Right forelimb (tissue), 1 donor: ENCODE measurements around the gene TYMP.
"Not testable (repeated sequence)": the region's sequence is repeated elsewhere in the genome, so short reads cannot be mapped to it uniquely, and the experiment has no call there.

Experiments
- DNase-seq: peaks from one replicate; pipeline ENCODE4 v3.0.0-alpha.2; 2018

The TYMP gene

DNA sequence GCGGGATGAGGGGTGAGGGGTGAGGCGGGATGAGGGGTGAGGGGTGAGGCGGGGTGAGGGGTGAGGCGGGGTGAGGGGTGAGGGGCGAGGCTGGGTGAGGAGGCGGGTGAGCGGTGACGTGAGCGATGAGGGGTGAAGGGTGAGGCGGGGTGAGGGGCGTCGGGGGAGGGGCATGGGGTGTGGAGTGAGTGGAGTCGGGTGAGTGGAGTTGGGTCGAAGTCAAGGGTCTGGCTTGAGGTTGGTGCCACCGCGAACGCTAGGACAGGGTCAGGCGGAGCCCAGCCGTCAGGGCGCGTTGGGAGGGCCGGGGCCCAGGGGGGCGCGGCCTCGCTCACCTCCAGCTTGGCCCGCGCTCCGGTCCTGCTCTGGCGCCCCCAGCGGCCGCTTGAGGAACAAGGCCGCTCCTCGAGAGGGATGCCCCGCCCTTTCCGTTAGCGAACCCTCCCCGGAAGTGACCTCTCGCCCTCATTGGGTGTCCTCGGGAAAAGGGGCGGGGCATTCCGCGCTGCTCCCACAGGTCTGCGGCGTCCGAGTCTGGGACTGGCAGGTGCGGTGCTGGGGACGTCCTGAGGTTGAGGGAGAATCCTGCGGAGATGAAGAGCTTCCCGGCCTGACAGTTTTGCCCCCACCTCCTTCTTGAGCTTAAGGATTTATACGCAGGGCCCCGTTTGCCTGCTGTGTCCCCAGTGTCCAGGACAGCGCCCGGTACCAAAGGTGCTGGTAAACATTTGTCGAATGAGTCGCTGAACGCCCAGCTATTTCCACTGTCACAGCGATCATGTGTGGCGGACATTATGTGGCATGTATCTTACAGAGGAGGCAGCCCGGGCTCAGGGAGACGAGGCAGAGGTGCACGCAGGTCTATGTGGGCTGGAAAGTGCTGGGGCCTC is 33.0 kb upstream of the TYMP start, which contains the start of gene SYCE3:
TSS of gene SYCE3 (minus strand) at position 397 of the 890 bp plus-strand sequence. CDS start 6,514 bp downstream, outside the sequence.
- DNase-seq, result peak; percentile 95

DNA sequence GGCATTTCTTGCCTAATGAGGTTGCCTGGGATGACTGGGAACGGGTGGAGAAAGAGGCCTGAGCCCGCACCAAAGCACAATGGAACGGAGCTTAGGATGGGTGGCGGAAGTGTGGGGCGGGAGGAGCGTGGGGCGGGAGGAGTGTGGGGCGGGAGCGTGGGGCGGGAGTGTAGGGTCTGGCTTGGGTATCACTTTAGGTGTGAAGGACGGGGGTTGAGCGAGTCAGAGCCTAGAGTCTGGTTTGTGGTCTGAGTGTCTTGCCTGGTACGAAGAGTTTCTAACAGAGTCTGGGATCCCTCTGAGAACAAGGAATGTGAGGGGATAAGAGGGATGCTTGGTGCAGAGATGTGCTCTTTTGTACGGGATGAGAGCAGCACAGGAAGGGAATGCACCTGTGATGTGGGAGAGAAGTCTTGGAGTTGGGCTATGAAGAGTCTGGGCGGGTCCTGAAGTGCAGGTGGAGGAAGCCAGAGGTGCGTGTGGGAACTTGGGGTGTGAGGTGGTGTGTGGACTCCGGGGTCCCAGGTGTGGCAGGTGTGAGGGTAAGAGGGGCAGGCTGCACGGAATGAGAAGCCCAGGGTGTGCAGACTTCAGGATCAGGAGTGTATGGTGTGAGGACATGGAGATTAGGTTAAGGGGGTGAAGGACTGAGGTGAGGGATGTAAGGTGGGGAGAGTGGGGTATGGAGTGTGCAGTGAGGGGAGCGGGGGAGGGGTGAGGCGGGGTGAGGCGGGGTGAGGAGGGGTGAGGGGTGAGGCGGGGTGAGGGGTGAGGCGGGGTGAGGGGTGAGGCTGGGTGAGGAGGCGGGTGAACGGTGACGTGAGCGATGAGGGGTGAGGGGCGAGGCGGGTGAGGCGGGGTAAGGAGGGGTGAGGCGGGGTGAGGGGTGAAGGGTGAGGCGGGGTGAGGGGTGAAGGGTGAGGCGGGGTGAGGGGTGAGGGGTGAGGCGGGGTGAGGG is 31.9 kb upstream of the TYMP start:
- DNase-seq, result no peak

DNA sequence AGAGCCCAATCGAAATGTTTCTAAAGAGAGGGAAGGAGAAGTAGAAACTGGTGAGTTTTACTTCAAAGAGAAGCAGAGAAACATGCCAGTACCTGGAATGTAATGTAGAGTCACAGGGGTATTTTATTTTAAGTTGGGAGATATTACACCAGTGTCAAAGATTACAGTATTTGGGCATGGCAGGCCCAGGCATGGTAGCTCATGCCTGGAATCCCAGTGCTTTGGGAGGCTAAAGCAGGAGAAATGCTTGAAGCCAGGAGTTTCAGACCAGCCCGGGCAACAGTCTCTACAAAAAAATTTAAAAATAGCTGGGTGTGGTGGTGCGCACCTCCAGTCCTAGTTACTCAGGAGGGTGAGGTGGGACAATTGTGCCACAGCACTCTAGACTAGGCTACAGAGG is 30.2 kb upstream of the TYMP start:
- DNase-seq, result no peak

DNA sequence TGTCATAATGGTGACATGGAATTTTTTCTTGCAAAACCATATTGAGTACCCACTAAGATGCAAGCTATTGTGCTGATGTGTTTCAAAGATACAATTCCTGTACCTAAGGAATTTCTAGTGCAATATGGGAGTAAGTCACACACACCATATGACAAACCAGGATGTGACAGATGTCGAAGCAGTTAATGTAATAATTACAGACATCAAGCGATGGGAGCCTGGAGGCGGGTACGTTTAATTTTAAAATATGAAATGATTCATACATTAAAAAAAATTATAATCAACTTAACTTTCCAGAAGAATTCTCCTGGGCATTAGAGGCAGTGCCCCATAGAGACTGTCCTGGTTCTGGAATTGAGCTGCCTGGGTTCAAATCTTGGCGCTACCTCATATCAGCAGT is 26.9 kb upstream of the TYMP start:
- no peak for DNase-seq

DNA sequence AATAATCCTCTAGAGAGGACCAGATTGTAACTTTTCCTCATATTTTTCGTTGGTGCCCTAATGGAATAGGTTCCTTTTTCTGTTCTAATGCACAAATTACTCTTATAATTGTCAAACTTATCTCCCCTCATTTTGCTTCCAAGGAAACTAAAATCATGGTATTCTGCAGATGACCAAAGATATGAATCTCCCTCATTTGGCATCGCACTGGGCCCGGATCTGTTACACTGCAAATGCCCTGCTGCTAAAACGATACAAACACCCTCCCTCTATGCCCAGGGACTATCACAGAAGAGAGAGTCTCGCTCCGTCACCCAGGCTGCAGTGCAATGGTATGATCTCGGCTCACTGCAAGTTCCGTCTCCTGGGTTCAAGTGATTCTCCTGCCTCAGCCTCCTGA is 23.5 kb upstream of the TYMP start:
- DNase-seq, result no peak

DNA sequence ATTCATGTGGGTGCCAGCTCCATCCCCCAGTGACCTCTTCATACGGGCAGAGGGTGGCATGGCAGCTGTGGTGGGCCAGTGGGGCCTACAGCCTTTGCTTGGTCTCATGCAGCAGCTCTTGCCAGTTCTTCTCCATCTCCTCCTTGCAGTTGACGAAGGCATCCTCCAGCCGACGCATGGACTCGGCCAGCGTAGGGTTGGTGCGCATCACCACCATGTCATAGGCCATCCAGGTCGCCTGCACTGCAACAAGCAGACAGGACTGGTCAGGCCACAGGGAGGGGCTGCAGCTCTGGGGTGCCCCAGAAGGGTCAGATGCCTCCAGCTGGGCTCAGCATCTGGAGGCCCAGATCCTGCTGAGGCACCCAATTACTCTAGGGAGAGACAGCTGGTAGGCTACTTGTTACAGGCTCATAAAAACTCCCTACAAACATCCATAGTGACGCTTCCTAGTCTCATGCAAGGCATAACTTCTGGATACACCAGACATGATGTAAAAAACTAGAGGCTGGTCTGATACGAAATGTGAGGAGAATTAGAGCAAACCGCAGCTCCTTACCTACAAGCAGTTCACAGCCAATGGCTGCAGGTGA is 21.4 kb upstream of the TYMP start:
- no peak for DNase-seq

DNA sequence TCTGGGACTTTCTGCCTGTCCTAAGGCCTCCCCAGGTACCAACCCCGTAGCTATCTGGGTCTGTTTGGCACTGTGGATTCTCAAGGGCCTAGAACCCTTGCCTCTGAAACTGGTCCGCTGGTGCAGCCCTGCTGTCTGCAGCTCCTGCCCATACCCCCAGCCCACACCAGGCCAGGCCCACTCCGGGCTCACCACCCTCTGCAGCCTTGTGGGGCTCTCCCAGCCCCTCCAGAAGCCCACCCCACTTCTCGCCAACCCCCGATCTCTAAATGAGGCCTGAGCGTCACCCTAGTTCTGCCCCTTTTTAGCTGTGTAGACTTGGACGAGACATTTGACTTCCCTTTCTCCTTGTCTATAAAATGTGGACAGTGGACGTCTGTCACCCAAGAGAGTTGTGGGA is 20.6 kb upstream of the TYMP start:
- DNase-seq, result no peak

DNA sequence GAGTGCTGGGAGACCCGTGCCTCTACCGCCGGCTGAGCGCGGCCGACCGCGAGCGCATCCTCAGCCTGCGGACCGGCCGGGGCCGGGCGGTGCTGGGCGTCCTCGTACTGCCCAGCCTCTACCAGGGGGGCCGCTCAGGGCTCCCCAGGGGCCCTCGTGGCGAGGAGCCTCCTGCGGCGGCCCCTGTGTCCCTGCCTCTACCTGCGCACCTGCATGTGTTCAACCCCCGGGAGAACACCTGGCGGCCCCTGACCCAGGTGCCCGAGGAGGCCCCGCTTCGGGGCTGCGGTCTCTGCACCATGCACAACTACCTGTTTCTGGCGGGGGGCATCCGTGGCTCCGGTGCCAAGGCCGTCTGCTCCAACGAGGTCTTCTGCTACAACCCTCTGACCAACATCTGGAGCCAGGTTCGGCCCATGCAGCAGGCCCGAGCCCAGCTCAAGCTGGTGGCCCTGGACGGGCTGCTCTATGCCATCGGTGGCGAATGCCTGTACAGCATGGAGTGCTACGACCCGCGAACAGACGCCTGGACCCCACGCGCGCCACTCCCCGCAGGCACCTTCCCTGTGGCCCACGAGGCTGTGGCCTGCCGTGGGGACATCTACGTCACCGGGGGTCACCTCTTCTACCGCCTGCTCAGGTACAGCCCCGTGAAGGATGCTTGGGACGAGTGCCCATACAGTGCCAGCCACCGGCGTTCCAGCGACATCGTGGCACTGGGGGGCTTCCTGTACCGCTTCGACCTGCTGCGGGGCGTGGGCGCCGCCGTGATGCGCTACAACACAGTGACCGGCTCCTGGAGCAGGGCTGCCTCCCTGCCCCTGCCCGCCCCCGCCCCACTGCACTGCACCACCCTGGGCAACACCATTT is 19.3 kb upstream of the TYMP start:
- DNase-seq, result no peak

DNA sequence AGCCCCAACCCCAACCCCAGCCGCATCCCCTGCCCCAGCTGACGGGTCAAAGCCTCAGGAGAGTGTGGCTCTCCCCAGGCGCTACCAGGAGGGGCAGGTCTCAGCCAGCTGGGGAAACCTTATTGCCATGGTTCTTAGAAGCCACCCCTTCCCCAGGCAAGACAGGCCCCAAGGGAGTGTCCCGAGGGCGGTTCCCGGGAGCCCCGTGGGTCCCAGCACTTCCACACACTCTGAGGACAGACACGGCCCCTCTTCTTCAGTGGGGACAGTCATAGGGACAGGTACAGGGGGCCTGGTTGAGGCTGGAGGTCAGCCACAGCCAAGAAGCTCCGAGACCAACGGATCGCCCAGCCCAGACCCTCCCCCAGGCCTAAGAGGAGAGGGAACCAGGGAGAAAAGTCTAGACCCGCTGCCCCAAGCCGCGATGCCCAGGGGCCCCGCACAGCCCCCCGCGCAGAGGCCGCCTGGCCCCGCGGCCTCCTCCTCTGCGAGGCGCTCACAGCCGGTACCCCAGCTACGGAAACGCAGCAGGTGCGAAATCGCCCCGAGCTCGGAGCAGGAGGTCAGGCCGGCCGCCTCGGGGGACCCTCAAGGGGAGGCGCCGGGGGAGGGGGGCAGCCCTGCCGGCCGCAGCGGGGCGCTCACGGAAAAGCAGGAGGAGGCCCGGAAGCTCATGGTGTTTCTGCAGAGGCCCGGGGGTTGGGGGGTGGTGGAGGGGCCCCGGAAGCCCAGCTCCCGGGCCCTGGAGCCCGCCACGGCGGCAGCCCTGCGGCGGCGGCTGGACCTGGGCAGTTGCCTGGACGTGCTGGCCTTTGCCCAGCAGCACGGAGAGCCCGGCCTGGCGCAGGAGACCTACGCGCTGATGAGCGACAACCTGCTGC is 18.5 kb upstream of the TYMP start:
- no peak for DNase-seq

DNA sequence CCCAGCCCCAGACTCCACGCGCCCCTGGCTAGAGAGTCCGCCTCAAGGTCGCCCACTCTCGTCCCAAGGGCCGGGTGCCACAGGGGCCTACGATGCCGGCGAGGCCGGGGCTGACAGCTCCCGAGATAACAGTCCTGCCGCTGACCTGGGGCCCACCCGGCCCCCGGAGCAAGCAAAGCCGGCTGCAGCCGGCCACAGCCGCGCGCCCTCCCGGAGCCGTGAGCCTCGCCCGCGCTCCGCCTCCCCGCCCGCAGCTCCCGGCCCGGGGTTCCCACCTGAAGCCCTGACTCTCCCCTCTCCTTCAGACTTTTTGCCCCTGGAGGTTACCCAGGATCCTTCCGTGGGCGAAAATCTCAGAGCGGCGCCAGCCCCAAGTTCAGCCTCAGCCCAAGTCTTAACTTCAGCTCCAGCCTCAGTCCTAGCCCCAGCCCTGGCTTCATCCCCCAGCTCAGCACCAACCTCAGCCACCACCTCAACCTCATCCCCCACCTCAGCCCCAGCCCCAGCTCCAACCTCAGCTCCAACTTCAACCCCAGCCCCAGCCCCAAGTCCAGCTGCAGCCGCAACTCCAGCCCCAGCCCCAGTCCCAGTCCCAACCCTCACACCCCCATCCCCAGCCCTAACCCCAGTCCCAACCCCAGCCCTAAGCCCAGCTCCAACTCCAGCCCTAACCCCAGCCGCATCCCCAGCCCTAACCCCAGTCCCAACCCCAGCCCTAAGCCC is 17.6 kb upstream of the TYMP start:
- DNase-seq, result no peak

DNA sequence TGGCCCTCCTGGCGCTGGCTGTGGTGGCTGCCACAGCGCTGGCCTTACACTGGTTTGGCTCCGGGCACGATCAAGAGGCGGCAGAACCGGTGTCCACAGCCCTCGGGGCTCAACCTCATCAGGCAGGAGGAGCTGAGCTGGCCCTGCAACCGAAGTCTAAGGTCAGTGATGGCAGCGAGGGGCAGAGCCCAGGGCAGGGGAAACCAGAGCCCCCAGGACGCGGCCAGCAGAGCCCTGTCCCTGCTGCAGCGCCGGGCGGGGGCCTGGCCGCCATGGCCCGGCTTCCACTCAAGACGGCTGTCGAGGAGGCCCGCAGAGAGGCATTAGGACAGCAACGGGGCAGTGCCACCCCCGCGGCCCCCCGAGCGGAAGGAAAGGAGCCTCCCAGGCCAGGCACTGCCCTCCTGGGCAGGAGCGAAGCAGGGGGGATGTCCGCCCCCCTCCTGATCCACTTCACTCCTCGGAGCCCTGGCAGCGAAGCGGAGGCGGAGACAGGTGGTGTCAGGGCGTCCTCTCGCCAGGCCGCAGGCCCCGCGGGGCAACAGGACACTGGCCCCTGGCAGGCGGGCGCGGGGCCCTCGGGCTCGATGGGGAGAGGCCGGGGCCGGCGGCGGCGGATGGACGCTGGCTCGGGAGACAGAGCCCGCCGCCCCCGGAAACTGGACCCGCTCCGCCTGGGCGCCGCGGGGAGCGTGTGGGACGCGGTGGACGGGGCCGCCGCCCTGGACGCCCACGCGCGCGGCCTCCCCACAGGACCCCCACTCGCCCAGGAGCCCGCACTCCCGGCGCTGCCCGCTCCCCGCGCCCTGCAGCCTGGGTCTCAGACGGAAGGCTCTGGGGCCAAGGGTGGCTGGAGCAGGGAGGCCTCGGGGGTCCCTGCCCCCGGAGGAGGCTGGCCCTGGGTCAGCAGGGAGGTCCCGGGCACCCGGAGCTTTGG is 16.8 kb upstream of the TYMP start:
- no peak for DNase-seq

DNA sequence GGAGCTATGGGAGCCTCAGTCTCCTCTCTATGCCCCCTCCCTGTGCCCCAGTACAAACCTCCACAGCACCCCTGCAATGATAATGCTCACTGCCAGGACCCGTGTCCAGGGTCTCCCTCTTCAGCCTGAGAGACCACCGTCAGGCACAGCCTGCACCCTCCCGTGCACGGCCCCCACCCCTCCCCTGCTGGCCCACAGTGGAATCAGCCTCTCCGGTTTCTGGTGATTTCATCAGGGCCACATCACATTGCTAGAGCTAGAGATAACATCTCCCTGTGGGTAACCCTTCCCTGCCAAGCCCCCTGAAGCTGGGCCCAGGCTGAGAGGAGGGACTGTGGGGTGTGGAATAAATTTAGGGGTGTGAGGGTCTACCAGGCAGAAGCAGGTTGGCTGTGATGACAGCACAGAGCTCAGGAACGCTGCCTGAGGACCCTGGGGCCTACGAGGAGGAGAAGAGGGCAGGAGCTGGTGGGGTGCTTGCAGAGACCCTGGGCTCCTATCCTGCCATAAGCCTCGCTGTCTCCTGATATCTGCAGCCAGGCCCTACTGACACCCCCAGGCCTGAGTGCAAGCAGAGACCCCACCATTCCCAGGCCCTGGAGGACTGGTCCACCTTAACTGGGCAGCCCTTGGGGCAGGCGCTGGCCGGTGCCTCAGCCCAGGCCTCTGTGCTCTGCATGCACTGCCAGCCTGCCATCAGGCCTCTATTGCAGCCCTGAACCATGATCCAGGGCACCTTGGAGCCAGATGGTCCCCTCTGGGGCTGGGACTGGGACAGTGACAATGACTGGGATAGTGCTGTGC is 15.9 kb upstream of the TYMP start, which contains the start of gene KLHDC7B:
TSS of gene KLHDC7B (plus strand) at position 378 of the 804 bp plus-strand sequence. CDS start at position 723, 345 bp downstream.
- no peak for DNase-seq

DNA sequence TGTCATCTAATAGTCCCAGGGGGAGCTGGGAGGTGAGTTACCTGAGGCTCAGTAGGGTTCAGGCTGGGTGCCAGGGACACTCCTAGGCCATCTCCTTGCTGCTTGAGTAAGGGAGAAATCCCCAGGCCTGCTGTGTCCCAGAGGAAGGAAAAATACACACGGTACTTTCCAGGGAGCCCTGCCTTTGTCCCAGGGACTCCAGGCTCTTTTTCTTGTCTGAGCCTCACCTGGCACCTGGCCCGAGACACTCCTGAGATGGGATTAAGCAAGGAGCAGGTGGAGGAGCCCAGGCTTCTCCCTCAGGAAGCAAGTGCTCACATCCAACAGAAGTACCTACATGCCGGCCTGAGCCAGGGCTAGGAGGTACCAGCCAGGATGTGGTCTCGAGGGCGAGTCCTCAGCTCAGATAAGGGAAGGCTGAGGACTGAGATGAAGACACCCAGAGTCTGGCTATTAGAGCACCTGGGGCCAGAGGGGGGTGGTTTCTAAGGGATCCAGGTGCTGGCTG is 15.0 kb upstream of the TYMP start:
- DNase-seq, result no peak

DNA sequence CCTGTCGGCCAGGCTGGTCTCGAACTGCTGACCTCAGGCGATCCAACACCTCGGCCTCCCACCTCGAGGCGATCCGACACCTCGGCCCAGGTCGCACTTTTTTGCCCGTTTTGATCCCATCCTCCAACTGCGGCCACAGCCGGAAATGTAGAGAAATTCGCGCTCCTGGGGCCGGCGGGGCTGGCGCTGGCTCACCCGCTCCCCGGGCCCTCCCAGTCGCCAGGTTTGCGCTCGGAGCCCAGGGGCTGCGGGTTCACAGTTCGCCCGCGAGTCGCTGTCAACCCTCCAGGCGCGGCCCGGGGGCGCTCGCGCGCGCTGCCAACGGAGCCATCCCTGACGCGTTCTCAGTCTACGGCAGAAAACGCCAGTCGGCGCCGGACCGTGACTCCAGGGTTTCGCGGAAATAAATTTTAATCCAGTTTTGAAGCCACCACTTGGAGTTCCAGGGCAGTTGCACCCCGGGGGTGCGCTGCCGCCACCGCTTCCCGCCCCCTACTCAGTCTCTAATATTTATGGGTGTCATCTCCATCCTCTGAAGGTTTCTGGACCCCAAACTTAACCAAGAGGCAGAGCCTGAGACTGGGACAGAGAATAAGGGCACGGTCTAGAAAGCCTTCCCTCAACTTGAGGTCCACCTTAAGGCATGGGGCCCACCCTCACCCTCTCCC is 14.4 kb upstream of the TYMP start:
- no peak for DNase-seq

DNA sequence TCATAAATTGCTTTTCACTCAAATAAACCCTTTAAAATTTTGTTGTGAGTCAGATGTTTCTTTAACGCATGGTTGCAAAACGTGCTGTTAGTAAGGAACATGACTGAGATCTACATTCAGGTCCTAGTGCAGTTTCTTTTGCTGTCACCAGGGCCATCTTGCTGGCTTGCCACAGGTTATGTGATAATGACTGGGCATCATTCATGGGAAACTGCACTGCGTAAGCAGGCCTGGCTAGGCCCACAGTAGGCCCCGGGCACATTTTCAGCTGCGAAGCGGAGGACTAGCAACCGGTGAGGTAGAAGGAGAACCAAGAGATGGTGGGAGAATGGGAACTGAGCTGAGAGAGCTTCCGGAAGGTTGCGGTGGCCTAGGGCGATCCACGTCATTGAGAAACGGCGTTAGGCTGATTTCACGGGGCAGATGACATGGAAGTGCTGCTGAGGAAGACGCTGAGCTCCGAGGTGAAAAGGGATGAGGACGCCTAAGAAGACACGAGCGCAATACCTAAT is 12.7 kb upstream of the TYMP start:
- no peak for DNase-seq

DNA sequence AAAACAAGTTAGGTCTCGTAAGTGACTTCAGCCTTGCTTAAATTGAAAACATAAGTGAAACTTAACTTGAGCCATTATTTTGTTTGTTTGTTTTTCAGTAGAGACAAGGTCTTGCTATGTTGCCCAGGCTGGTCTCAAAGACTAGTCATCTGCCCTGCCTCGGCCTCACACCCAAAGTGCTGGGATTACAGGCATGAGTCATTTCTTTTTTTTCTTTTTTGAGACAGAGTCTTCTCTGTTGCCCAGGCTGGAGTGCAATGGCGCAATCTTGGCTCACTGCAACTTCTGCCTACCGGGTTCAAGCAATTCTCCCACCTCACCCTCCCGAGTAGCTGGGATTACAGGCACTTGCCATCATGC is 11.8 kb upstream of the TYMP start:
- DNase-seq, result not testable (repeated sequence)

DNA sequence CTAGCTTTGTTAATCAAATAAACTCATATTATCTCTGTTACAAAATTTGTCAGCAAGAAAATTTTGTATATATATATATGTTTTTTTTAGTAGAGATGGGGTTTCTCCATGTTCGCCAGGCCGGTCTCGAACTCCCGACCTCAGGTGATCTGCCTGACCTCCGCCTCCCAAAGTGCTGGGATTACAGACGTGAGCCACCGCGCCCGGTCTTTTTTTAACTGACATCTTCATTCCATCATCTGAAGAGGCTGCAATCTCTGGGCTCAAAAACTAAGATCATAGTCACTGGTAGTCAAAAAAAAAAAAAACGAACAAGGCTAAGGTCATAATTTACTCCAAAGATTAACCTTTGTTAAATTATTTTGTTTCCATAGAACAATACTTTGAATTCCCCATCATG is 10.6 kb upstream of the TYMP start:
- DNase-seq, result no peak
